ENCODE data around the gene DUOX2.

DNA sequence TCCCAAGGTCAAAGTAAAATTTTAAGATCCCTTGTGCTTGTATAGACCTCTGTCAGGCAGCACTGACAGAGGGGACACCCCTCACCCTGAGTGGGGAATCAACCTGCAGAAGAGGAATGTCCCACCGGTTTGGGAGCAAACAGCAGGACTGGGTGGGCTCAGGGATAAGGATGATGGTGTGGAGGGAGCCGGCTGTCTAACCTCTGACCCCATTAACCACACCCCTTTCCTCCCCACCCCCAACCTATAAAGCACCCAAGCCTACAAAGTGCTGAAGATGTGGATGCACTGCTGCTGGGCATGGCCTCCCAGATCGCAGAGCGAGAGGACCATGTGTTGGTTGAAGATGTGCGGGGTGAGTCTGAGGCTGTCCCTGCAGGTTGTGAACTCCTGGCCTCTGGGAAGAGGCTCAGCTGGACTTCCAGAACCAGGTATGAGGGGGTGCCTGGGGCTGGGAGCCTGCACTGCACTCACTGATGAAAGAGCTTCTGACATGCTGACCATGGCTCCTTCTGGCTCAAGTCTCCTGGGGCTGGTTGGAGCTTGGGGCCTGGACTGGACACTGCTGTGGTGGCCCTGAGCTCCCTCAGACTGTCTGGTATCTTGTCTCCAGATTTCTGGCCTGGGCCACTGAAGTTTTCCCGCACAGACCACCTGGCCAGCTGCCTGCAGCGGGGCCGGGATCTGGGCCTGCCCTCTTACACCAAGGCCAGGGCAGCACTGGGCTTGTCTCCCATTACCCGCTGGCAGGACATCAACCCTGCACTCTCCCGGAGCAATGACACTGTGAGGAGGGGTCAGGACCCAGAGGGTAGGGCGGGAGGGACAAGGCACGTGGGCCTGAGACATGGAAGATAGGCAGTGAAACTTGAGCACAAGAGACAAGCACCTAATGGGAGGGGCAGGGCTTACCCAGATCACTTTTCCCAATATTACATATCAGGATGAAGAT, 25.1 kb upstream of the DUOX2 start:
- TF ChIP-seq, protein P1, sequence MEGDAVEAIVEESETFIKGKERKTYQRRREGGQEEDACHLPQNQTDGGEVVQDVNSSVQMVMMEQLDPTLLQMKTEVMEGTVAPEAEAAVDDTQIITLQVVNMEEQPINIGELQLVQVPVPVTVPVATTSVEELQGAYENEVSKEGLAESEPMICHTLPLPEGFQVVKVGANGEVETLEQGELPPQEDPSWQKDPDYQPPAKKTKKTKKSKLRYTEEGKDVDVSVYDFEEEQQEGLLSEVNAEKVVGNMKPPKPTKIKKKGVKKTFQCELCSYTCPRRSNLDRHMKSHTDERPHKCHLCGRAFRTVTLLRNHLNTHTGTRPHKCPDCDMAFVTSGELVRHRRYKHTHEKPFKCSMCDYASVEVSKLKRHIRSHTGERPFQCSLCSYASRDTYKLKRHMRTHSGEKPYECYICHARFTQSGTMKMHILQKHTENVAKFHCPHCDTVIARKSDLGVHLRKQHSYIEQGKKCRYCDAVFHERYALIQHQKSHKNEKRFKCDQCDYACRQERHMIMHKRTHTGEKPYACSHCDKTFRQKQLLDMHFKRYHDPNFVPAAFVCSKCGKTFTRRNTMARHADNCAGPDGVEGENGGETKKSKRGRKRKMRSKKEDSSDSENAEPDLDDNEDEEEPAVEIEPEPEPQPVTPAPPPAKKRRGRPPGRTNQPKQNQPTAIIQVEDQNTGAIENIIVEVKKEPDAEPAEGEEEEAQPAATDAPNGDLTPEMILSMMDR (IDR thresholded peaks at IDR 0.05) = no peak
- no peak for TF ChIP-seq POLR2A (IDR thresholded peaks at IDR 0.05)

All from esophagus squamous epithelium (tissue), 4 donors.